T-helper 2 cell treated with Interferon-gamma antibody and Interleukin-4, amounts not matched to agents 100 ng/mL and 5 ng/mL, for 36 hours (primary cell): Measurements from ENCODE around the gene STX11. TPM values are rescaled to one million over a fixed set of nuclear protein-coding genes. Genes with fewer than 3 reads are reported as not detected.

Experiments used
- intact Hi-C: fragments of 100-400 bp; cut with micrococcal nuclease; formaldehyde crosslinking; loops from one replicate; pipeline ENCODE4 v1.15.1; 2023
- total RNA-seq: library from RNA; stranded (reverse); gene quantifications from 2 replicates; pipeline ENCODE4 v1.2.3, GENCODE V29; 2022

Gene STX11
- total RNA-seq, 1 donor from 2014 or later: 14.5 TPM

DNA sequence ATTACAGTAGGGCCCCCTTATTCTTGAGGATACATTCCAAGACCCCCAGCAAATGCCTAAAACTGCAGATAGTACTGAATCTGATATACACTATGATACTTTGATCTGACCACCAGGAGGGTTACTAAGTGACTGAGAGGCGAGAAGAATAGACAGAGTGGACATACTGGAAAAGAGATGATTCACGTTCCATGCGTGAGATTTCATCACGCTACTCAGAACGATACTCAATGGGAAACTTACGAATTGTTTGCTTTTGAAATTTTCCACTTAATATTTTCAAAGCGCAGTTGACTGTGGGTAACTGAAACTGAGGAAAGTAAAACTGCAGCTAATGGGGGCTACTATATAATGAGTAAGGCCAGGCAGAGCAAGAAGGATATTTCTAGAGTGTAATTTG, 60.8 kb downstream of the STX11 start:
- intact Hi-C loops: no loop called here

DNA sequence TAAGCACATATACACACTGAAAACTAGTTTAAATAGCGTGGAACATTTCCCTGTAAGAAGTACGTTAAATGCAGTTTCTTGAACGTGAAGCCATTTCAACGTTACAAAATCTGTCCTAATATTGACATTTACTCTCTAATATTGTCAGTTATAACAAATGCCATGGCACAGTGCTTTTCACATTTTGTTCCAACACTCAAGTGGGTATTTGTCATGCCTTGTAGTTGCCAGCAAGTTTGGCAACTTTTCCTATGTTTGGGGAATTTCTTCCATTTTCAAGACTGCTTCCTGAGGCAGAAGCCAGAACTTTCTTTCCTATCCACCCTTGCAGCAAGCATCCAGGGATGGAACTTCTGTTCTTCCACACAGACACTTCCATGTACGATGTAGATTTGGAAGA, 63.0 kb downstream of the STX11 start:
- intact Hi-C loops: no loop called here

DNA sequence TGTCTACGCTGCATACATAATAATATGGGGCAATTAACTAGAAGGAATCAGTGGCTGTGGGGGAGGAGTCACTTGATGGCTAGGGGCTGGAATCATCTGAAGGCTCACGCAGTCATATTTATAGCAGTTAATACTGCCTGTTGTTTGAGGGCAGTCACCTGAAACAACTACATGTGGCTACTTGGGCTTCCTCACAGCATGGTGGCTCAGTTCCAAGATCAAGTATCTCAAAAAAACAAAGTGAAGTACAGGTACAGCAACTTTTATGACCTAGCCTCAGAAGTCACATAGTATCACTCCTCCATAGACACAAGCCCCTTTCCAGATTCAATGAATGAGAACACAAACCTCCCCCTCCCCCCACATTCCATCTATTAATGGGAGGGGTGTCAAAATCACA, 63.7 kb downstream of the STX11 start:
- intact Hi-C loops: no loop called here

DNA sequence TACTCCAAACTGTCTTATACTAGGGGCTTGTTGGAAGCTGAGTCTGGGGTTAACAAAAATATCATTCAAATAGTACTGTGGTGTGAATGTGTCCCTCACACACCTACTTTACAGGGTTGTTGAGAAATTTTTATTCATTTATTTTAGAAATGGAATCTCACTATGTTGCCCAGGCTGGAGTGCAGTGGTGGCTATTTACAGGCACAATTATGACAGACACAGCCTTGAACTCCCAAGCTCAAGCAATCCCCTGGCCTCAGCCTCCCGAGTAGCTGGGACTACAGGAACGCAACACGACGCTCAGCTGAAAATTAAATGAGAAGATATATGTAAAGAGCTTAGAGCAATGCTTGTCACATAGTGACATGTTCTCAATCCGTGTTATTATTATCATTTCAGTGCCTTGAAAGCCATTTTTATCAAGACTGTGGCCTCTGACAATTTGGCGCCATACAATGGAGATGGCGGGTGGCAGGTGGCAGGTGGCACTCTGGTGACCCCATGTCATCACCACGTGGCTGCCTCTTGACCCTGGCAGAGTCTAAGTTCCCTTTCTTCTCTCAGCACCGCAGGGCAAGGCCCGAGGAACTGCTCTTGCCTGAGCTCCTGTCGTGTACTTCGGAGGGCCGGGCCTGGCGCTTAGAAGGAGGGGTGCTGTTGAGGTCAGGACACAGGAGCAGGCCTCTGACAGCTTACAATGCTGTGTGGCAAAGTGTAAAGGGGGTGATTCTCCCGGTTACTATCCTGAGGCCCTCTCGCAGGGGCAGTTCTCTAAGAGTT, 64.5 kb downstream of the STX11 start:
- intact Hi-C loops: loop anchor here (5.0 kb wide), 2 partner anchors 638 to 1747 kb away; partner anchors contain the start of gene SHPRH

DNA sequence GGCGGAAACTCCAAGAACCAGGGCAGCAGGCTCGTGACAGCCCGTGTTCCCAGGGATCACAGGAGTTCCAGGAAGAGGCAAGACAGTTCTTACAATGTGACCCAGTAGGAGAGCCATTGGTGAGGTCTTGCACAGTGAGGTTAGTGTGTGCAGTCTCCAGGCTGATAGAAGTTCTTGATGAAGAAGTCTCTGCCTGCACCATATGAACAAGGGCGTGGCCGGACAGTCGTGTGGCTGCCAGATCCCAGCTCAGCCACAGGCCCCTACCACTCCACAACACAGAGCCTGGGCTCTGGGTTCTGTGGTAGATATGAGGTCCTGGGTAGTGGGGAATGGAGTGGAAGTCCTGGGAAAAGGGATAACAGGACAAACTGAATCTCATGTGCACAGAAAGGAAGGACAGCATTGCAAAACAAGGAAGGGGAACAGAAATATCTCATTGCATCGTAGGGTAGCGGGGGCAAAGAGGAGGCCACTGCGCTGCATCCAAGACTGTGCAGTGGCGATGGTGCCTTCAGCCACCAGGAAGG, 65.2 kb downstream of the STX11 start:
- intact Hi-C loops: loop anchor here (5.0 kb wide), 2 partner anchors 638 to 1747 kb away; partner anchors contain the start of gene SHPRH

DNA sequence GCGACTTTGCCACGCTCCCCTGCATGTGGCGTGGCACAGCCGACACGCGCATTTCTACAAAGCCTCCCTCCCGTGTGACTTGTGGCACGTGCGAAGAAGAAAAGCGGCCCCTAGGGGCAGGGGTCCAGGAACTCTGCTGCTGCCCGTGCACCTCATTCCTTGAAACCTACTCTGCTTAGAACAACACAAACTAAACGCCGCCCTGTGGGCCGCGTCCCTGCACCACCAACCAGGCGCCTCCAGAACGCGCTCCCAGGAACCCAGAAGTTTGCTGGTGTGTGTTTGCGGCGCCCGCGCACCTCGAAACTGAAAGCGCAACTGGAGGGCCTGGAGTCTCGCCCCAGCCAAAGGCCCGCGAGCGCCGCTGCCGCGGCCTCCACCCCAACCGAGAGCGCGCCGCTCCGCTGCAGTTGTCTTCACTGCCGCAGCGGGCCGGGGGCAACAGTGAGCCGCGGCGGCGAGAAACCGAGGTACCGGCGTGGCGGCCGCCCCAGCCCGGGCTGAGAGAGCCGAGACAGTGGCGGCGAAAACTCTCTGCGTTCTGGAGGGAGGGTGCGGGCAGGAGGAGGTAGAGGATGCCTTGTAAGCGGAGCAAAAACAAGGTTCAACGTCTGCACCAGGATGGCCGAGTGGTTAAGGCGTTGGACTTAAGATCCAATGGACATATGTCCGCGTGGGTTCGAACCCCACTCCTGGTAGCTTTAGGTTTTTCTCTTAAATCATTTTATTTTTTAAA, 65.8 kb downstream of the STX11 start:
- intact Hi-C loops: loop anchor here (1.0 to 5.0 kb wide), 14 partner anchors 66 to 1746 kb away; partner anchors contain the start of genes ADAT2, LTV1, PEX3 and SF3B5

DNA sequence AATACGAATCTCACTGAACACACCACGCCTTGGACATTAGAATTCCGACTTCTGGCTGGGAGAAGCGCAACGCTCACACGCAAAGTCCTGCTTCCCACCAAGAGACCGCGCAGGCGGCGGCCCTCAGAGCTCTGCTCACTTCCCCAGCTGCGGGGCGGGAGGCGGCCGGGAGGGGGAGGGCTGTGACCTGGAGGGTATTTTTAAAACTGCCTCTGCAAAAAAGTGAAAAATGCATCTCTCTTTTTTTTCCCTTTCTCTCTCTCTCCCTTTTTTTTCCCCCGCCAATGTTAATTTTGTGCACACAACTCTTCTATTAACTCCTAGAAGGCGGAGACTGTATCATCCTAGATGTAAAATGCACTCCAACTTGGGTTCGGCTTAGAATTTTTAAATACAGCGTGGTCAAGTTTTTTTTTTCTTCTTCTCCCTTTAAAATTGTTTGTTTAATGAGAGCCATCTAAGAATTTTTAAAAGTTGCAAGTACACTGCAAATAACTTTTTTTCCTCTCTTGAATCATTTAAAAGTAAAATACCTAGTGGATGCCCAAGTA, 66.4 kb downstream of the STX11 start:
- intact Hi-C loops: loop anchor here (1.0 to 5.0 kb wide), 14 partner anchors 66 to 1746 kb away; partner anchors contain the start of genes ADAT2, LTV1, PEX3 and SF3B5

DNA sequence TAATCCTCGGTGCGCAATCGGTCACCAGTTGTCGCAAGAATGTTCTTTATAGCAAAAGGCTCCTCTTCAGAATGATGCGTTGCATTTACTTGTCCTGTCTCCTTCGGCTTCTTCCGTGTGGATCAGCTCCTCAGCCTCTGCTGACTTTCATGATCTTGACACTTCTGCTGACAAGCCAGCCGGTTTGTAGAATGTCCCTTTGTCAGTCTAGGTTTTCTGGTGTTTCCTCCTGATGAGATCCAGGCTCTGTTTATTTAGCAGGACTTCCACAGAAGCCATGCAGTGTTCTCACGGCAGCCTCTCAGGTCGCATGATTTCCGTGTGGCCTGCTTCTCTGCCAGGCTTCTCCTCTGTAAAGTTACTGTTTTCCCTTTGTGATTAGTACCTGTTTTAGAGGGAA, 66.9 kb downstream of the STX11 start:
- intact Hi-C loops: loop anchor here (2.0 to 5.0 kb wide), 6 partner anchors 128 to 1745 kb away; partner anchors contain the start of gene SHPRH

DNA sequence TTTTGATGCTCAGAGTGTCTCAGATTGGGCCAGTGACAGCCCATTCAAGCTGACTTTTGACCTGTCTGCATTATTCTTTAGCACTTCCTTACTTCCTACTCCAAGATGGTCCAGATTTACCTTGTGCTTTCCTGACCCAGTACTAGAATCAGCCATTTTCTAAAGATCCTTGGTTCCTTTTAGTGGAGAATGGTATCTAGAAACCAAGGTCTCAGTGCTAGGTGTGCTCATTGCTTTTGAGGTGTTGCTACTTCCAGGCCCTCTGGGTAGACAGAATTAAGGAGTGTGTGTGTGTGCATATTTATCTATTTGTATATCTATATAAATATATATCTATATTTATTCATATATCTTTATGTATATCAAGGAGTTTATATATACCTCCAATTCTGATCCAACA, 67.5 kb downstream of the STX11 start:
- intact Hi-C loops: loop anchor here (2.0 to 5.0 kb wide), 6 partner anchors 127 to 1745 kb away; partner anchors contain the start of gene SHPRH

DNA sequence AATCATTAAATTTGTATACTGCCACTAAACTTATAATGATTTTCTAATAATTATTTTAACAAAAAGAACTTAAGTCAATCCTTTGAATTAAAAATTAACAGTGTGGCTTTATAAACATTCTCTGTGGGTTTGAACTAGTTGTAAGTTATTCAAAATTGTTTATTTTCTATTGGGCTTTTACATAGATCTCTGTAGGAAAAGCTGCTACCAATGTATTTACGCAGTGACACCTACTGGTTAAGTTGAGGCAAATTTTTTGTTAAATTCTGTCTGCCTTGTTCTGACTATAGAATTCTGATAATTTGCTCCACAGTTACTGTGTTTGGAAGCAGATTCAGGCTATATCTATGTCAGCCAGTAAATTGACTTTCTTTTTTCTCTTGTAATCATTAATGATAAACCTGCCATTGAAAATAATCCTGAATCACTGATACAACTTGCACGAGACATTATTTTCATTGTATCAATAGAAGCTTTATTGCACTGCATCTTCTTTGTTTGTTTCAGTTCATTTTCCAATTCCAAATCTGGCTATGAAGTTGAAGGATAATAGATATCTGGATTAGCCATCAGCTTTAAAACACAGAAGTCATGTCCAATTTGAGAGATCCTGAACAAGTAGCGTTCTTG, 68.9 kb downstream of the STX11 start:
- intact Hi-C loops: loop anchor here (1.0 to 5.0 kb wide), 3 partner anchors 114 to 1743 kb away; partner anchors contain the start of gene SHPRH

DNA sequence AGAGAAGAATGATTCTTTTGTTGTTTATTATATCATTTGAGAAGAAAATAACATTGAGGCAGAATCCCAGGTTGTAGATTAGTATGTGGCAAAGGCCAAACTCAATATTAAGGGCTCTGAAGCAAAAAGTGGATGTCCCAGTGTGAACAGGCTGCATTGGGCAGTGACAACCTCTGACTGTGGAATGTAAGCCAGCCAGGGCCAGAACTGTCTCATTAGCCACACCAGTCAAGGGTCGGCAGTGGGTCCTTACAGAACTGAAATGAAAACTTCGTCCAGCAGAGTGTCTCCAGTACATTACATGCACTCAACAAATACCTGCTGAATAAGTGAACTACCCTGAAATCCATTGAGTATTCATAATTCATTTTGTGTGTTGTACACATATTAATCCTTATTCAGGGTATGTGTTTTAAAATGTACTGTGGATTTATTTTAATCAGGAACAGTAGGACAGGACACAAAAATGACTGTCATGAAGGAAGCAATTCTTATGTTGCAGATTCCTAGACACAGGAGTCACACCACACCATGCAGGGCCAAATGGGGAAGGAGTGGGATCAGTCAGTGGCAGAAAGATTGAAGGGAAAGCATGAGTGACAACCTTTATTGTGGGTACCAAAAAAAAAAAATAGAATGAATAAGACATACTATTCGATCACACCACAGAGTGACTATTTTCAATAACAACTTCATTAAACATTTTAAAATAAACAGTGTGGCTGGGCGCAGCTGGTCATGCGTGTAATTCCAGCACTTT, 69.9 kb downstream of the STX11 start:
- intact Hi-C loops: no loop called here

DNA sequence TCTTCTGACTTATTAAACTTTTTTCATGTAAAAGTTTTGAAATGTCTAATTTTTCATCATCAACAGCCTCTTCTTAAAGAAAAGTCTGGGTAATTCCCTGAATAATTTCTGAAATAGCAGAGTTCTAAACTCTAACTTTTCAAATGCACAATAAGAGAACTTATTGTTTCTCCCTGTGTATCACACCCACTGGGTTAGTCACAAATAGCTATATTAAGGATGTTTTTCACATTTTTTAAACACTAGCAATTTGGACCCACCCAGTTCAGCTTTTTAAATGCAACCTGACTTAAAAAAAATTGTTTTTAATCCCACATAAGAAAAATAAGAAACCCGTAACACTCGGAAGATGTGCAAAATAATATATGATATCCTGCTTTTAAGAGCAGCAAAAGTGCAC, 73.4 kb downstream of the STX11 start:
- intact Hi-C loops: no loop called here

DNA sequence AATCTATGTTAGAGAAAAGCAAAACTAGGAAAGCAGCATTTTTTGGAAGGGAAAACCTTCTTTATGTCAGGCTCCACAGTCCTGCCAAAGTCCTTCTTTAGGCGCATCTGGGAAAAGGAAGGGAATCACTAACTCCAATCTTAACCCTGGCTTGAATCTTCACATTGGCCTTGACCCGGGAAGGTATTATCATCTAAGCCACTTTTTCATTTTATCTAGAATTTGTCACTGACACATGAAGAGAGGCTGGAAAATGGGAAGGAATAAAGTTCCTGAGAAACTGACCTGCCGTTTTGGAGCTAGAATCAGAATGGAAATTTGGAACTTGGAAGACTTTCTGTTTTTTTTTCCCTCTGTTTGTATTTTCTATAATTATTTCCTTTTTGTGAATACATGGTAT, 81.4 kb downstream of the STX11 start:
- intact Hi-C loops: no loop called here

DNA sequence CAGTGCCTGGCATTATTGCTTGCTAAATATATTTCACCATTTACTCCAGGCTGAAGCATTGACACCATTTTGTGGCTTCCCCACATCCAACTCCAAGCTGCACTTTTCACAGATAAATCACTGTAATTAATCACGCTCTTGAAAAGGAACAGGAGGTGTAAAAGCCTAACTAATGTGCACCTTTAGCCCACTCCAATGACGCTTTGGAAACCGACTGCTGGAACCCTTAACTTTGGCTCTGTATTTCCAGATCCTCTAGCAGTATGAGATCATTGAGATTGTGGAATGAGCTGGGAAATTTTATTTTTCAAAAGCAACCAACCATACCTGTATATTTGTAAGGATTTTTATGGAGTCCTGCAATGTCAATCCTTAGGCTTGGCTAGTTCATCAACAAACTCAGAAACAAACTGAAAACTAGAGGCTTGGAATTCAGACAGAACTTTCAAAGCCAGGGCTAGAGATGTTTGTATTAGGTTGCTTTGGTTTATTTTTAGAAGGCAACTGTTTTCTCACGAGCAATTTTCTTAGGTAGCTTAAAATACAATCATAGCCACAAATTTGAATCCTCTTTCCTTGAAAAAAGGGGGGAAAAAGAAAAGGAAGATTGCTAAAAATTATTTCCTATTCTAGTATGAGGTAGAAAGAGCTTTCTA, 82.0 kb downstream of the STX11 start:
- intact Hi-C loops: no loop called here

DNA sequence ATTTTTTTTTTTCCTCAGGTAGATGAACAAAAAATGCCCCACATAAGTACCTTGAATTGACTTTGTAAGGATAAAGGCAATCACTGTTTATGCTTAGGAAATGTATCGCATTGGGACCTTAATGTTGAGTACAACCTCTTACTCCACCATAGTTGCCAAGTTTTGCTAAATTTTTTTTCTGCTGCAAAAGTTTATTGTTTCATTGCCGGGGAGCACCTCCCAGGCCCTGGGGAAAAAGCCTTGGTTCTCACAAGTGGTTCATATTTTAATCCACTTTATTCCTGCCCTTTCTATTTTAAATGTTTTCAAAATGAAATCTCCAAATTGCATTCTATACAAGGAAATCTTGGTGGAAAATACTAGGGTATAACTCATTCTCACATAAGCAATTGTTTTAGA, 82.5 kb downstream of the STX11 start:
- intact Hi-C loops: no loop called here

DNA sequence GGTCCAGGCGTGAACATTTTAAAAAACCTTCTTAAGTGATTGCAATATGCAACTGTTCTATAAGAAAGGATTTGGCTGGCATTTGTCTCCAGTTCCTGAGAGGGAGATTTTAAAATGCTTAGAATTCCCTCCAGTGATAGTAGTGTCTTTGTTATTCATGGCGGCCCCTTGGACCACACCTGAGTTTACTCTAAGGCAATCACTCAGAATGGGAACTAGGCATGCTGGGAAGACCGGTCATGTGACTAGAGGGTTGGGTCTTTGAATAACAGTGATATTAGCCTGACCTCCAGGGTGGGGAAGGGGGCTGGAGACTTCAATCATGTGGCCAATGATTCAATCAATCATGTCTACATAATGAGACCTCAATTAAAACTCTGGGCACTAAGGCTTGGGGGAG, 84.1 kb downstream of the STX11 start:
- intact Hi-C loops: no loop called here

DNA sequence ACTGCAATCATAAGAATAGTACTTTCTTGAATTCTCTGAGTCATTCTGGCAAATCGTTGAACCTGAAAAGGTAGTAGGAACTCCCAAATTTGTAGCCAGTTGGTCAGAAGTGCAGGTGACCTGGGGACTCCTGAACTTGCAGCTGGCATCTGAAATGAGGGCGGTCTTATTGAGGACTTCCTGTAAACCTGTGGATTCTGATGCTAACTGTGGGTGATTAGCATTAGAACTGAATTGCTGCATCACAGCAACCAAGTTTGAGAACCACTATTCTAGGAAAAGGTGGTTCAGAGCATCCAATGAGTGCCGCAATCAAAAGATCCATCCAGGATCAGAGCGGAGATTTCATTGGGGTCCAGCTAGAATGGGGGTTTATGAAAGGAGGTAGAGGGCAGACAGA, 84.6 kb downstream of the STX11 start:
- intact Hi-C loops: no loop called here
